Hepatocyte (in vitro differentiated cells): Measurements from ENCODE around the gene ITK. TPM values are rescaled to one million over a fixed set of nuclear protein-coding genes. Genes with fewer than 3 reads are reported as not detected.
"Not testable (repeated sequence)": the region's sequence is repeated elsewhere in the genome, so short reads cannot be mapped to it uniquely, and the experiment has no call there.

Source experiments
- DNase-seq: peaks from one replicate; pipeline ENCODE4 v3.0.0-alpha.2; 2016; ENCODE audit warnings: low spot score
- H2AFZ ChIP-seq: fragments of 200-600 bp; sonication (generic); 2 replicates; pipeline ENCODE4 v1.6.0; 2016; ENCODE audit warnings: antibody characterized with exemption, mild to moderate bottlenecking
- H3K27ac ChIP-seq: fragments of 200-600 bp; sonication (generic); 2 replicates; pipeline ENCODE4 v1.5.1; 2016; ENCODE audit warnings: mild to moderate bottlenecking
- H3K27me3 ChIP-seq: fragments of 200-600 bp; sonication (generic); 2 replicates; pipeline ENCODE4 v1.6.1; 2016
- H3K36me3 ChIP-seq: fragments of 200-600 bp; sonication (generic); replicated peaks from 2 replicates; pipeline ENCODE4 v1.5.1; 2016; ENCODE audit warnings: low read depth; ENCODE audit not compliant: insufficient read depth
- H3K4me1 ChIP-seq: fragments of 200-600 bp; sonication (generic); 2 replicates; pipeline ENCODE4 v1.5.1; 2016; ENCODE audit warnings: mild to moderate bottlenecking, moderate library complexity; ENCODE audit not compliant: insufficient read depth
- H3K4me2 ChIP-seq: fragments of 200-600 bp; sonication (generic); 2 replicates; pipeline ENCODE4 v1.6.0; 2016
- H3K4me3 ChIP-seq: fragments of 200-600 bp; sonication (generic); 2 replicates; pipeline ENCODE4 v1.5.1; 2016; ENCODE audit warnings: mild to moderate bottlenecking
- H3K79me2 ChIP-seq: fragments of 200-600 bp; sonication (generic); 2 replicates; pipeline ENCODE4 v1.6.0; 2017; ENCODE audit warnings: mild to moderate bottlenecking
- H3K9me2 ChIP-seq: fragments of 200-600 bp; sonication (generic); replicated peaks from 2 replicates; pipeline ENCODE4 v1.6.0; 2017; ENCODE audit warnings: mild to moderate bottlenecking; ENCODE audit not compliant: insufficient read depth
- H3K9me3 ChIP-seq: fragments of 200-600 bp; sonication (generic); 2 replicates; pipeline ENCODE4 v1.5.1; 2016; ENCODE audit warnings: low read depth, mild to moderate bottlenecking
- H4K20me1 ChIP-seq: fragments of 200-600 bp; sonication (generic); 2 replicates; pipeline ENCODE4 v1.6.0; 2016; ENCODE audit warnings: mild to moderate bottlenecking; ENCODE audit not compliant: insufficient read depth, poor library complexity, severe bottlenecking
- EZH2 ChIP-seq: fragments of 200-600 bp; sonication (generic); IDR thresholded peaks from 2 replicates; pipeline ENCODE4 v1.6.1; 2016; ENCODE audit warnings: antibody characterized with exemption, mild to moderate bottlenecking, borderline replicate concordance
- EZH2phosphoT487 ChIP-seq: fragments of 200-600 bp; sonication (generic); IDR thresholded peaks from one replicate; pipeline ENCODE4 v1.6.1; 2018; ENCODE audit warnings: antibody characterized with exemption, mild to moderate bottlenecking, low read depth, moderate library complexity; ENCODE audit not compliant: unreplicated experiment, severe bottlenecking
- WGBS: methylation state at CpG from one replicate; pipeline ENCODE4 v1.1.6; 2016; ENCODE audit warnings: low lambda C conversion rate; ENCODE audit errors: missing lambda C conversion rate; 5-methylcytosine and 5-hydroxymethylcytosine counted together
- polyA plus RNA-seq: library from polyadenylated mRNA; unstranded; fragments of >200 nt; fragmentation: Nextera tagmentation; extraction: Ambion mirVana; gene quantifications from 2 replicates; pipeline ENCODE4 v1.2.1, GENCODE V29; 2016
- total RNA-seq: library from RNA; depleted of rRNA; stranded (reverse); fragments of >200 nt; gene quantifications from 2 replicates; pipeline ENCODE4 v1.2.3, GENCODE V29; 2014
- TF ChIP-seq, protein P1 (sequence below): fragments of 200-600 bp; sonication (generic); IDR thresholded peaks from 2 replicates; pipeline ENCODE4 v1.5.1; 2016; ENCODE audit warnings: antibody characterized with exemption, mild to moderate bottlenecking; ENCODE audit not compliant: poor library complexity

Gene ITK
- total and polyA plus RNA-seq, 2 experiments from 2014 or later: 0.18 to 0.20 TPM

DNA sequence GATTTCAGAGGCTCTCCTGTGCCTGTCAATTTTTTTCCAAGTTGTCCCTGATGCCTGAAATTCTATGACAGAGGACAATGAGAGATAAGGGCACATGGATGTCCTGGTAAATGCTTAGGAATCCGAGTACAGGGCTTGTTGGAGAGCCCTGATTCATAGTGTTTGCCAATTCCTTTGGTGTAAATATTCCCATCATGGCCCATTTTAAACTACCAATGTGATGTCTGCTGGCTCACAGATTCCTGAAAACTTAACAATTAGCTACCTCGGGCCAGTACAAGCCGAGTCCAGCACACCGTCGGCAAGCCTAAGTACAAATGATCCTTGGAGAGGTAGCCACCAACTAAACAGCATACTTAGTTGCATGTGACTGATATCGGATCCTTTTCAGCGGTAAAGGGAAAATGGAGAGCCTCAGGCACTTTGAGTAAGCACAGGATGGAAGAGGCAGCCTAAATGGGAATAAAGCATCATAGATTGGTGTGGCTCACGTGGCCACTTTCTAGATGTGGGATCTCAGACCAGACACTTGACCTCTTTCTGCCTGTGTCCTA lies 3.6 kb downstream of the ITK start:
- no peak for TF ChIP-seq EZH2
- TF ChIP-seq, protein P1, sequence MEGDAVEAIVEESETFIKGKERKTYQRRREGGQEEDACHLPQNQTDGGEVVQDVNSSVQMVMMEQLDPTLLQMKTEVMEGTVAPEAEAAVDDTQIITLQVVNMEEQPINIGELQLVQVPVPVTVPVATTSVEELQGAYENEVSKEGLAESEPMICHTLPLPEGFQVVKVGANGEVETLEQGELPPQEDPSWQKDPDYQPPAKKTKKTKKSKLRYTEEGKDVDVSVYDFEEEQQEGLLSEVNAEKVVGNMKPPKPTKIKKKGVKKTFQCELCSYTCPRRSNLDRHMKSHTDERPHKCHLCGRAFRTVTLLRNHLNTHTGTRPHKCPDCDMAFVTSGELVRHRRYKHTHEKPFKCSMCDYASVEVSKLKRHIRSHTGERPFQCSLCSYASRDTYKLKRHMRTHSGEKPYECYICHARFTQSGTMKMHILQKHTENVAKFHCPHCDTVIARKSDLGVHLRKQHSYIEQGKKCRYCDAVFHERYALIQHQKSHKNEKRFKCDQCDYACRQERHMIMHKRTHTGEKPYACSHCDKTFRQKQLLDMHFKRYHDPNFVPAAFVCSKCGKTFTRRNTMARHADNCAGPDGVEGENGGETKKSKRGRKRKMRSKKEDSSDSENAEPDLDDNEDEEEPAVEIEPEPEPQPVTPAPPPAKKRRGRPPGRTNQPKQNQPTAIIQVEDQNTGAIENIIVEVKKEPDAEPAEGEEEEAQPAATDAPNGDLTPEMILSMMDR: no peak
- TF ChIP-seq EZH2phosphoT487: no peak
- H4K20me1 ChIP-seq: no peaks in the 10 kb centered on the region
- no peak overlapping the region for H3K4me2 ChIP-seq
- 85% methylated on average over 8 of the region's 8 CpGs for WGBS
- H3K9me3 ChIP-seq: no peaks in the 10 kb centered on the region
- DNase-seq: no peak
- no peaks in the 10 kb centered on the region for H3K9me2 ChIP-seq
- no peak overlapping the region for H2AFZ ChIP-seq
- no peaks in the 10 kb centered on the region for H3K36me3 ChIP-seq
- no peak overlapping the region for H3K27ac ChIP-seq
- H3K79me2 ChIP-seq: no peaks in the 10 kb centered on the region
- peaks cover 9% of the 10 kb centered on the region for H3K27me3 ChIP-seq
- H3K4me3 ChIP-seq: no peak overlapping the region
- no peaks in the 10 kb centered on the region for H3K4me1 ChIP-seq

DNA sequence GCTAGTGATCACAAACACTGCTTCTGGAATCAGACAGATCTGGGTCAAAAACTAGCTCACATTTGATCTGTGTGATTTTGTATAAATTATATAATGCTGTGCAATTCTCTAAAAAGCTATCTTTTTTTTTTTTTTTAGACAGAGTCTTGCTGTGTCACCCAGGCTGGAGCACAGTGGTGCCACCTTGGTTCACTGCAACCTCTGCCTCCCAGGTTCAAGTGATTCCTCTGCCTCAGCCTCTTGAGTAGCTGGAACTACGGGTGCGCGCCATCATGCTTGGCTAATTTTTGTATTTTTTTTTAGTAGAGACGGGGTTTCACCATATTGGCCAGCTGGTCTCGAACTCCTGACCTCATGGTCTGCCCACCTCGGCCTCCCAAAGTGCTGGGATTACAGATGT lies 4.5 kb downstream of the ITK start:
- not testable (repeated sequence) for H3K27ac ChIP-seq

DNA sequence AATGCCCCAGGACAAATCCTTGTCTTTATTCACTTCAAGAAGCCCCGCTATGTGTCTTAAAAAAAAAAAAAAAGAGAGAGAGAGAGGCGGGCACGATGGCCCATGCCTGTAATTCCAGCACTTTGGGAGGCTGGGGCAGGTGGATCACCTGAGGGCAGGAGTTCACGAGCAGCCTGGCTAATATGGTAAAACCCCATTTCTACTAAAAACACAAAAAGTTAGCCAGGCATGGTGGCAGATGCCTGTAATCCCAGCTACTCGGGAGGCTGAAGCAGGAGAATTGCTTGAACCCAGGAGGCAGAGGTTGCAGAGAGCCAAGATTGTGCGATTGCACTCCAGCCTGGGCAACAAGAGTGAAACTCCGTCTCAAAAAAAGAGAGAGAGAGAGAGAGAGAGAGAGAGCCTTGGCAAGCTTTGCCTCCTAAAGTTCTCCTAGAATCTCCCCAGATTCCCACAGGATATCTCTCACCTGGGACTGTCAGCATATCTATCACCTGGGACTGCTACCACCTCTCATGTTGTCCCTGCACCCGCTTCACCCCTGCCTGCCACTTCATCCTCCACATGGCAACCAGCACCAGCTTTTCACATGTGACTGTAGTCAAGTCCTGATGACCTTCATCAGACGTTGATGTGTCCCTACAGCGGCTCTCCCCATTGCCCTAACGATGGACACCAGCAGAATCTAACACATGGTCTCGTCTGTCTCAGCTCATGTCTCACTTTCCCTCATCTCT lies 5.8 kb downstream of the ITK start:
- 84% methylated on average over 11 of the region's 12 CpGs for WGBS
- Histone ChIP-seq H3K9me2 (no peaks in the 10 kb centered on the region), H3K4me1 (no peaks in the 10 kb centered on the region), H3K4me3 (no peak overlapping the region), H3K79me2 (no peaks in the 10 kb centered on the region), H3K27me3 (peaks cover 9% of the 10 kb centered on the region), H2AFZ (no peak overlapping the region), H3K9me3 (no peaks in the 10 kb centered on the region), H3K27ac (no peak overlapping the region), H4K20me1 (no peaks in the 10 kb centered on the region), H3K4me2 (no peak overlapping the region), H3K36me3 (no peaks in the 10 kb centered on the region)
- DNase-seq: no peak
- no peak for TF ChIP-seq EZH2phosphoT487
- TF ChIP-seq, protein P1: no peak
- no peak for TF ChIP-seq EZH2

More for the DNA sequence above, 4.5 kb downstream of the ITK start:
- not testable (repeated sequence) for H4K20me1 ChIP-seq, H3K27me3 ChIP-seq, H3K36me3 ChIP-seq, H3K4me3 ChIP-seq, H3K9me3 ChIP-seq, H3K4me1 ChIP-seq, H3K9me2 ChIP-seq, H3K79me2 ChIP-seq, DNase-seq, H3K4me2 ChIP-seq, H2AFZ ChIP-seq
- 94% methylated on average over 6 of the region's 6 CpGs for WGBS

DNA sequence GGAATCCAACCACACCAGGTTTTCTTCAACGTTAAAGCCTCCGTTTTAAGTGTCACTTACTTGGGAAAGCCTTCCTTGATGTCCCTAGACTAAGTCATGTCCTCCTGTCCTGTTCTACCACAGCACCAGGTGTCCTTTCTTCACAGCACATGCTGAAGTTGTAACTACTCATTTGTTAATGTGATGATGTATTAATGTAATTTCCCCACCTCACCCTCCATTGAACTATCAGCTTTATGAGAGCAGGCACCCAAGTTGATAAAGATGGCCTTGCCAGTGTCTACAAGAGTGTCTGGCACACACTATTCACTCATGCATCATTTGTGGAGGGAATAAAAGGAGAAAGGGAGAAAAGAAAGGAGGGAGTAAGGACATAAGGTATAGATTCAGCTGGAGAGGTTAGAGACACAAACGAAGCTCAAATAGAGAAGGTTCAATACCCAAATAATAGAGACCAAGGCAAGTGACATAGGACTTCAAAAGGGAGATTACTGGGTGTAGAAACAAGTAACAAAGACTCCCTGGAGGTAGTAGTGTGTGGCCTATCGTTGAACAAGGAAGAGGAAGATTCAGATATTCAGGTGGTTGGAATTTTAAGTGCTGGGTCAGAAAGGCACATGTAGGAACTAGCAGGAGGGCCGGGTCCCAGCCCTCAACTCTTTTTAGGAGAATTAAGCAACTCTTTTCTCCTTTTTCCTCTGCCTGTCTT lies 6.6 kb downstream of the ITK start:
- Histone ChIP-seq H3K27ac (no peak overlapping the region), H4K20me1 (no peaks in the 10 kb centered on the region), H3K36me3 (no peaks in the 10 kb centered on the region), H2AFZ (no peak overlapping the region), H3K9me2 (no peaks in the 10 kb centered on the region), H3K4me2 (no peak overlapping the region), H3K27me3 (peaks cover 6% of the 10 kb centered on the region), H3K4me3 (no peak overlapping the region), H3K4me1 (no peaks in the 10 kb centered on the region), H3K79me2 (no peaks in the 10 kb centered on the region), H3K9me3 (no peaks in the 10 kb centered on the region)
- DNase-seq: no peak
- WGBS: 62% methylated on average over 5 of the region's 5 CpGs
- TF ChIP-seq EZH2phosphoT487 (no peak), EZH2 (no peak)
- TF ChIP-seq, protein P1: no peak
